Common myeloid progenitor, CD34-positive (primary cell): ENCODE measurements around the gene MTFR2.

Experiments
- CTCF ChIA-PET: fragments of 350-600 bp; sonication (Branson Sonifier 250); formaldehyde crosslinking; loops from one replicate; lab custom pipeline; 2021; ENCODE audit warnings: antibody characterized with exemption; lab: Charles Lee
- POLR2A ChIA-PET: fragments of 350-600 bp; sonication (Branson Sonifier 250); formaldehyde crosslinking; loops from one replicate; lab custom pipeline; 2021; ENCODE audit warnings: antibody characterized with exemption; lab: Charles Lee
- DNase-seq, 3 donors: peaks; one replicate each; pipeline versions ENCODE4 v3.0.0 to v3.0.0-alpha.2; 2013
- H3K27ac ChIP-seq, 2 experiments: 1 replicate in 1 of 2; 2 replicates in 1 of 2; pipeline ENCODE4 v1.7.0; 2013; ENCODE audit warnings: inconsistent platforms in 2 of 2, low read length in 2 of 2, mild to moderate bottlenecking in 2 of 2, low read depth in 1 of 2, moderate library complexity in 1 of 2; ENCODE audit not compliant: severe bottlenecking in 2 of 2, insufficient read depth in 1 of 2, poor library complexity in 1 of 2
- H3K27me3 ChIP-seq, 5 experiments: replicated peaks in 2 of 5; 1 replicate in 3 of 5; 2 replicates in 2 of 5; pipeline versions ENCODE4 v1.6.1 to v1.7.0; 2013; ENCODE audit warnings: low read length in 4 of 5, mild to moderate bottlenecking in 2 of 5, moderate library complexity in 2 of 5, inconsistent platforms in 1 of 5; ENCODE audit not compliant: insufficient read depth in 5 of 5, control insufficient read depth in 4 of 5
- H3K36me3 ChIP-seq, 4 experiments: 1 replicate in 2 of 4; 2 replicates in 2 of 4; pipeline versions ENCODE4 v1.6.1 to v1.7.0; 2013; ENCODE audit warnings: low read length in 3 of 4, control low read depth in 1 of 4, mild to moderate bottlenecking in 1 of 4; ENCODE audit not compliant: control insufficient read depth in 4 of 4, insufficient read depth in 4 of 4
- H3K4me1 ChIP-seq, 4 experiments: 1 replicate in 3 of 4; 2 replicates in 1 of 4; pipeline versions ENCODE4 v1.6.1 to v1.7.1; 2013; ENCODE audit warnings: low read length in 3 of 4, mild to moderate bottlenecking in 3 of 4, control low read depth in 1 of 4, inconsistent platforms in 1 of 4, moderate library complexity in 1 of 4; ENCODE audit not compliant: control insufficient read depth in 4 of 4, insufficient read depth in 4 of 4; ENCODE audit errors: control extremely low read depth in 1 of 4
- H3K4me3 ChIP-seq, 7 experiments: 1 replicate in 4 of 7; 2 replicates in 3 of 7; pipeline versions ENCODE4 v1.5.1 to v1.7.0; 2013; ENCODE audit warnings: mild to moderate bottlenecking in 7 of 7, low read length in 6 of 7, moderate library complexity in 6 of 7, inconsistent platforms in 2 of 7, low read depth in 2 of 7, control low read depth in 1 of 7; ENCODE audit not compliant: insufficient read depth in 4 of 7, control insufficient read depth in 1 of 7; ENCODE audit errors: extremely low read depth in 1 of 7
- H3K9me3 ChIP-seq, 5 experiments: 1 replicate in 4 of 5; 2 replicates in 1 of 5; pipeline versions ENCODE4 v1.6.1 to v1.7.1; 2013; ENCODE audit warnings: low read length in 4 of 5, mild to moderate bottlenecking in 2 of 5, inconsistent platforms in 1 of 5, low read depth in 1 of 5, moderate library complexity in 1 of 5; ENCODE audit not compliant: control insufficient read depth in 4 of 5, insufficient read depth in 2 of 5; ENCODE audit errors: control extremely low read depth in 1 of 5
- WGBS: methylation state at CpG from one replicate; pipeline ENCODE4 v1.1.5; 2013; ENCODE audit not compliant: insufficient coverage; 5-methylcytosine and 5-hydroxymethylcytosine counted together

Gene MTFR2

DNA sequence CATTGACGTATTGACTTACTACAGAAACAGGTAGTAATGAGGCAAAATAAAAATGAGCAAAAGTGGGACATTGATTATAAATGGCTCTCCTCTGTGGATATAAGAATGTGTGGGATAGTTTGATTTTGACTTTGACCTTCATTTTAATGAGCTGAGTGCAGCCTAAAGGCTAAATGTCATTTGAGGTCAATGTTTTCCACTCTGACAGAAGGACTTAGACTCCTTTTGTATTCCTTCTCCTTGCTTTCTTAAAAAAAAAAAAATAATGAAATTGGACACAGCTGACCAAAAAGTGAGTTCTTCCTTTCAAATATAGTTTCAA lies 68.6 kb downstream of the MTFR2 start:
- POLR2A ChIA-PET: no interaction called here
- Histone ChIP-seq H3K27me3 (no peaks in the 10 kb centered on the region), H3K4me1 (no peaks in the 10 kb centered on the region), H3K9me3 (peaks cover 0 to 2% (median 0%) of the 10 kb centered on the region in 5 experiments), H3K36me3 (no peaks in the 10 kb centered on the region), H3K4me3 (no peak overlapping the region), H3K27ac (no peak overlapping the region)
- CTCF ChIA-PET: interaction anchor here (0.7 to 1.0 kb wide), 2 partner anchors 243 to 646 kb away, joined by 3 to 4 read pairs; no protein-coding TSS in a partner anchor
- no peak for DNase-seq
- whole genome bisulfite sequencing: 100% methylated on average over 1 of the region's 1 CpG
